ENCODE results near the gene FOXQ1.

DNA sequence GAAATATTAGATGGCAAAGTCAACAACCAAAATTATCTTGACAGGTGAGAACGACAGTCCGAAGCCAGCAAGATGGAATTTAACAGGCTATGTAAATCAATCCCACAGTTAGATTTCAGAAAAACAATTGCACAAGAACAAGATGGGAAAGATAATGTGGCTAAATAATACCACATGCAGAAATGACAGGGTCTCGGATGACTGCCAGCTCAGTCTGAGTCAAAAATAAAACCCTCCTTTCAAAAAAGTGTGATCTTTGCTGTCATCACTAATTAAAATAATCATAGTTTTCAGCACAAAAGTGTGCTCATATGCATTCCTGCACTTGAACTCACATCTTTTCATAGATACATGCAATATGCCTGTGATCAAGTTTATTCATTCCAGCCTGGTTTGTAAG is 25.9 kb downstream of the FOXQ1 start:
- no peak for TF ChIP-seq POLR2AphosphoS5 (IDR thresholded peaks at IDR 0.05; ENCODE audit: insufficient read depth, low read depth, low read length)
- TF ChIP-seq, protein P1, sequence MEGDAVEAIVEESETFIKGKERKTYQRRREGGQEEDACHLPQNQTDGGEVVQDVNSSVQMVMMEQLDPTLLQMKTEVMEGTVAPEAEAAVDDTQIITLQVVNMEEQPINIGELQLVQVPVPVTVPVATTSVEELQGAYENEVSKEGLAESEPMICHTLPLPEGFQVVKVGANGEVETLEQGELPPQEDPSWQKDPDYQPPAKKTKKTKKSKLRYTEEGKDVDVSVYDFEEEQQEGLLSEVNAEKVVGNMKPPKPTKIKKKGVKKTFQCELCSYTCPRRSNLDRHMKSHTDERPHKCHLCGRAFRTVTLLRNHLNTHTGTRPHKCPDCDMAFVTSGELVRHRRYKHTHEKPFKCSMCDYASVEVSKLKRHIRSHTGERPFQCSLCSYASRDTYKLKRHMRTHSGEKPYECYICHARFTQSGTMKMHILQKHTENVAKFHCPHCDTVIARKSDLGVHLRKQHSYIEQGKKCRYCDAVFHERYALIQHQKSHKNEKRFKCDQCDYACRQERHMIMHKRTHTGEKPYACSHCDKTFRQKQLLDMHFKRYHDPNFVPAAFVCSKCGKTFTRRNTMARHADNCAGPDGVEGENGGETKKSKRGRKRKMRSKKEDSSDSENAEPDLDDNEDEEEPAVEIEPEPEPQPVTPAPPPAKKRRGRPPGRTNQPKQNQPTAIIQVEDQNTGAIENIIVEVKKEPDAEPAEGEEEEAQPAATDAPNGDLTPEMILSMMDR (IDR thresholded peaks at IDR 0.05; ENCODE audit: extremely low read depth in 1 of 2, insufficient read depth in 1 of 2, low read depth in 1 of 2, low read length in 2 of 2), result no peak

Data from endothelial cell of umbilical vein (primary cell).